GM12878 (cell line): ENCODE data around the gene LAYN.

ENCODE experiments used
- CHD2 ChIP-seq: IDR thresholded peaks from 2 replicates; pipeline ENCODE4 v1.6.1; 2011; ENCODE audit warnings: low read depth, low read length, improper control_type of control experiment, borderline replicate concordance
- CTCF ChIP-seq, 3 experiments: IDR thresholded peaks in 2 of 3; conservative IDR thresholded peaks in 1 of 3; 2 replicates each; pipeline ENCODE4 v1.5.1; 2011; ENCODE audit warnings: low read depth in 3 of 3, low read length in 3 of 3, mild to moderate bottlenecking in 3 of 3, control low read depth in 2 of 3, moderate library complexity in 2 of 3, inconsistent platforms in 1 of 3, mixed read lengths in 1 of 3; ENCODE audit not compliant: control insufficient read depth in 2 of 3, insufficient read depth in 1 of 3; ENCODE audit errors: extremely low read depth in 1 of 3
- EGR1 ChIP-seq, 2 experiments: IDR thresholded peaks; 1 replicate in 1 of 2; 2 replicates in 1 of 2; pipeline ENCODE4 v1.6.1; 2011 to 2012; ENCODE audit warnings: low read depth in 2 of 2, low read length in 2 of 2, borderline replicate concordance in 1 of 2, mild to moderate bottlenecking in 1 of 2, moderate library complexity in 1 of 2
- EZH2 ChIP-seq: IDR thresholded peaks from 2 replicates; pipeline ENCODE4 v1.6.1; 2012; ENCODE audit warnings: low read depth, mild to moderate bottlenecking, control low read depth, inconsistent platforms, low read length, borderline replicate concordance; ENCODE audit not compliant: control insufficient read depth
- IKZF1 ChIP-seq: fragments of 450-650 bp; conservative IDR thresholded peaks from 2 replicates; pipeline ENCODE4 v1.6.1; 2017; ENCODE audit warnings: antibody characterized with exemption, mild to moderate bottlenecking
- MTA3 ChIP-seq: IDR thresholded peaks from 2 replicates; pipeline ENCODE4 v1.6.1; 2012; ENCODE audit warnings: low read length, inconsistent platforms, borderline replicate concordance
- POLR2A ChIP-seq: IDR thresholded peaks from 2 replicates; pipeline ENCODE4 v1.6.1; 2011; ENCODE audit warnings: low read depth, mild to moderate bottlenecking, low read length
- RCOR1 ChIP-seq: conservative IDR thresholded peaks from 2 replicates; pipeline ENCODE4 v1.6.1; 2012; ENCODE audit warnings: low read depth, low read length, improper control_type of control experiment
- SP1 ChIP-seq: IDR thresholded peaks from one replicate; pipeline ENCODE4 v1.6.1; 2011; ENCODE audit warnings: low read depth, low read length
- YY1 ChIP-seq: IDR thresholded peaks from 2 replicates; pipeline ENCODE4 v1.6.1; 2011; ENCODE audit warnings: low read depth, mild to moderate bottlenecking, low read length
- ZNF217 ChIP-seq: fragments of 450-650 bp; IDR thresholded peaks from 2 replicates; pipeline ENCODE4 v1.6.1; 2017; ENCODE audit warnings: antibody characterized with exemption, mild to moderate bottlenecking

GRCh38 chr11:111526501-111526900 lies 14.0 kb upstream of the LAYN start:
- TF ChIP-seq EGR1 (IDR thresholded peaks at IDR 0.05; ENCODE audit: borderline replicate concordance in 1 of 2, low read depth in 2 of 2, low read length in 2 of 2): no peak
- TF ChIP-seq YY1: no peak
- no peak for TF ChIP-seq SP1
- TF ChIP-seq EZH2: no peak
- TF ChIP-seq CTCF (IDR thresholded peaks at IDR 0.05 in 2 of 3, conservative IDR thresholded peaks at IDR 0.05 in 1 of 3; ENCODE audit: control insufficient read depth in 2 of 3, extremely low read depth in 1 of 3, insufficient read depth in 1 of 3, low read depth in 3 of 3, low read length in 3 of 3): no peak
- TF ChIP-seq RCOR1: no peak
- no peak for TF ChIP-seq POLR2A
- TF ChIP-seq ZNF217: no peak
- no peak for TF ChIP-seq MTA3
- TF ChIP-seq CHD2: no peak
- no peak for TF ChIP-seq IKZF1
